ELR (cell line): ENCODE measurements around the gene NUDT5.
"Not testable (repeated sequence)": the region's sequence is repeated elsewhere in the genome, so short reads cannot be mapped to it uniquely, and the experiment has no call there.

ENCODE experiments used
- DNase-seq: peaks from one replicate; pipeline ENCODE4 v3.0.0-alpha.2; 2015; ENCODE audit warnings: low read depth

The NUDT5 gene

DNA sequence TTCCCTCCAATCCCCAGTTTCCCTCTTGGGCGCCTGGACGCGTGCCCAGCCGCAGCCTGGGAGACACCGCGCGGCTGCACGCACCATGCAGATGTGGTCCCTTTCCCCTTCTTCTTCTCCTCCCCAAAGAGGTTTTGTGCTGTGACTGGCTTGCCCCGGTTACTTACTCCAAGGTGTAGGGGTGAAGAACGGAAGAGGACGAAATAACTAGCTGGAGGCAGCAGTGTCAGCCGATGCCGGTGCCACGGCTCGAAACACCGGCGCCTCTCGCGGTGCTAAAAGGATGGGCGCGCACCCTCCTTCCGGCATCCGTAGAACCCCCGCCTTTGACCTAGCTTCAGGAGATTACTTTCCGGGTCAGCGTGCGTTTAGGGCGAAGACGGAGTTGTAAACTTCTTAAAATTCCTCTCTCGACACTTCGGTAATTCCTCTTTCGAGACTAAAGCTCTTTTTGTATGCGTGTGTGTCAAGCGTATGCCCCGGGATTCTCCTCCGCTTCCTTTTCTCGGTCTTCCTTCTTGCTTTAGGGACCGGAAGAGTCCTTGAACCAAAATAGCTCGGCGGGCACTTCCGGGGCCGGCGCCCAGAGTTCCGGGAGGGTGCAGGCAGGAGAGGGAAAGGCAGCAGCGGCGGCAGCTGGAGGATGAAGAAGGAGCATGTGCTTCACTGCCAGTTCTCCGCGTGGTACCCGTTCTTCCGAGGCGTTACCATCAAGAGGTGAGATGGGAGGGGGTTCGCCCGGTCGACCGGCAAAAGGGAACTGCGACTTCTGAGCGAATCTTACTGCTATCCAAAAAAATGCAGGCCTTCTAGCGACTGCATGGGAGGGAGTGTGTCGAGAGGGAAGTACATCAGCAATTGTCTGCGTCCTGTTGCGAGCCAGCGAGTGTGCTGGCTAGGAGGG, at the start of gene NUDT5, which contains the start of gene CDC123:
Gene NUDT5 (minus strand): TSS at position 289 of the 904 bp plus-strand sequence. CDS start 9,600 bp downstream, outside the sequence.
Gene CDC123 (plus strand): TSS at position 586 of the 904 bp plus-strand sequence. CDS start 58 bp downstream, at position 644.
- DNase-seq: peak; percentile 93

DNA sequence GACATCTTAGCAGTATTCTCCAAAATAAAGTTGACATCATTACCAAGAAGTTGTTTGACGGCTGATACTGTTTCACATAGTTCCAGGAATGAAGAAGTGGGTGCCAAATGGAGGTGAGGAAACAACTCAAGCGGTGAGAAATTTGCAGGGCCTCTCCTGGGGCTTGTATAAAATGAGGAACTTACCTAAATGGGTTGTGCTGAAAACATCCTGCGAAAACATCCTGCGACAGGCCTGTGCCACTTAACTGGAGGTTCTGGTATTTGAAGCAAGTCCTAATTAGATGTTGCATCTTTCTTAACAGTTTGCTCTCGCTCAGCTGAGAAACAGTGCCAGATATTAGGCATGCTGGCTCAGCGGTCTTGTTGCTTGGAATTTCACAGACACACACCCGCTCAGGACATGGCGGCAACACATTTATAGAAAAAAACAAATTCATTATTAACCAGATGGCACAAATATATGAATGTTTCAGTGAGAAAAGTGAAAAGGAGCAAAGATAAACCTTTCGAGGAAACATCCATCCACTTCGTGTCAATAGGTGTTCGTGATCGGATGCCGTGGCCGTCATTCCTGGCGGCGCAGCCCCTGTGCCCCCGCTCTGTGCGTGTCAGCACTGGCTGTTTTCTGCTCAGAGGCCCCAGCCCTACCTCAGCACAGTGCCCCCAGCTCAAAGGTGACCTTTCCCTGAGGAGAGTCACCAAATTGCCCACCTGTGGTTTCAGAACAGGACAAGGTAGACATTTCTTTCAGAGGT, 48.4 kb upstream of the NUDT5 start:
- no peak for DNase-seq

- no peak for DNase-seq
These were observed 46.3 kb upstream of the NUDT5 start for GRCh38 chr10:12241810-12242529.

DNA sequence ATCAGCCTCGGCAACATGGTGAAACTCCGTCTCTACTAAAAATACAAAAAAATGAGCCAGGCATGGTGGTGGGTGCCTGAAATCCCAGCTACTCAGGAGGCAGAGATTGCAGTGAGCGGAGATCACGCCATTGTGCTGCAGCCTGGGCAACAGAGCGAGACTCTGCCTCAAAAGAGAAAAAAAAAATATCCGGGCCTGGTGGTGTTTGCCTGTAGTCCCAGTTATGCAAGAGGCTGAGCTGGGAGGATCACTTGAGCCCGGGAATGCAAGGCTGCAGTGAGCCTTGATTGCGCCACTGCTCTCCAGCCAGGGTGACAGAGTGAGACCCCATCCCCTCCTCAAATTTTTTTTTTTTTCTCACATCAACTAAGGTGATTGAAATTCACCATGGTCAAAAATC, 43.1 kb upstream of the NUDT5 start:
- DNase-seq: no peak

GRCh38 chr10:12237265-12238220, 41.9 kb upstream of the NUDT5 start:
- DNase-seq: no peak

GRCh38 chr10:12235796-12236195, 40.1 kb upstream of the NUDT5 start:
- DNase-seq: no peak

DNA sequence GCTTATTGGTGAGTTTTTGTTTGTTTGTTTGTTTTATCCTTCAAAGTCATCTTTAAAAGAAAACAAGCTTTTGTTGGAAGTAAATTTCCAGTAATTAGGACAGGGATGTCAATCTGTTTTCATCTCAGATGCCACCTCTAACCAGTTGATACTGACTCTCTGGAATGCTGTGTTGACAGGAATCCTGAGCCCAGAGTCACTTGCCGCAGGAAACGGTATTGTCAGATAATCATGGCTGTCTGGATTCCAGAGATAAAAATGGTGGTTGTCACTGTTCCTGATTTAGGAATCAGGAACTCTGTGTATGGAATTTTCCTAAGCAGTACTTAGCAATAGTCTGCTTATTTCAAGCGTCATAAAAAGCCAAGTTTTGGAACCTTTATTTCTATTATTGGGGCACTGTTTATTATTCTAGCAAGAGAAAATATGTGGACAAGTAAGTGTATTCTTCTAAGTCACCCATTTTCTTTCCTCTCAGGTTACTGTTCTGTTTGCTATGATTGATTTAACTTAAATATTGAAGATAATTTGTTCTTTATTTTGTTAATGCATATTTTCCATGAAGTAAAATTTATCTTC, 39.5 kb upstream of the NUDT5 start:
- no peak for DNase-seq

DNA sequence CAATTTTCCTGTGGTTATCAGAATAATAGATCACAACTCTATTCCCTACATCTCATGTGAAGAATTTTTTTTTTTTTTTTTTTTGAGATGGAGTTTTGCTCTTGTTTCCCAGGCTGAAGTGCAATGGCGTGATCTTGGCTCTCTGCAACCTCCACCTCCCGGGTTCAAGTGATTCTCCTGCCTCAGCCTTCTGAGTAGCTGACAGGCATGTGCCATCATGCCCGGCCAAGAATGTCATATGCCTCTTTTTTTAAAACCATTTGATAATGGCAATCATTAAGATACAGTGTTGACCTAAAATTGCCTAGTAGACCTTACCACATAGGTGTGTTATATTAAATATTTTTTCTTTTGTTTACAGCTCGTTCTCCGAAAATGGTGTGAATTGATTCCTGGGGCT, 39.0 kb upstream of the NUDT5 start:
- DNase-seq: not testable (repeated sequence)

DNA sequence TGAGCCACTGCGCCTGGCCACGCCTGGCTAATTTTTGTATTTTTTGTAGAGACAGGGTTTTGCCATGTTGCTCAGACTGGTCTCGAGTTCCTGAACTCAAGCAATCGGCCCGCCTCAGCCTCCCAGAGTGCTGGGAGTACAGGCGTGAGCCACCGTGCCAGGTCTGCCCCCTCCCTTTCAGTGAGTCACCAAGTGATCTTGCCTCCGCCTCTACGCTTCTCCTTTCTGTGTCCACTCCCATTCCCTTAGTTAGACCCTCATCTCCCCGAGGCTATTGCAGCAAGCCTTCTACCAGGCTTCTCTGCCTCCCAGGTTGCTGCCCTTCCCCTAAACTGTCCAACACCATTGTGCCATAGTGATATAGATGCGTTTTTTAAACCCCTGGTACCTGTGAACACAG, 33.2 kb upstream of the NUDT5 start:
- no peak for DNase-seq

- not testable (repeated sequence) for DNase-seq
These were observed 30.7 kb upstream of the NUDT5 start for GRCh38 chr10:12226438-12226837.

- no peak for DNase-seq
These were observed 29.8 kb upstream of the NUDT5 start for GRCh38 chr10:12225444-12225843.

DNA sequence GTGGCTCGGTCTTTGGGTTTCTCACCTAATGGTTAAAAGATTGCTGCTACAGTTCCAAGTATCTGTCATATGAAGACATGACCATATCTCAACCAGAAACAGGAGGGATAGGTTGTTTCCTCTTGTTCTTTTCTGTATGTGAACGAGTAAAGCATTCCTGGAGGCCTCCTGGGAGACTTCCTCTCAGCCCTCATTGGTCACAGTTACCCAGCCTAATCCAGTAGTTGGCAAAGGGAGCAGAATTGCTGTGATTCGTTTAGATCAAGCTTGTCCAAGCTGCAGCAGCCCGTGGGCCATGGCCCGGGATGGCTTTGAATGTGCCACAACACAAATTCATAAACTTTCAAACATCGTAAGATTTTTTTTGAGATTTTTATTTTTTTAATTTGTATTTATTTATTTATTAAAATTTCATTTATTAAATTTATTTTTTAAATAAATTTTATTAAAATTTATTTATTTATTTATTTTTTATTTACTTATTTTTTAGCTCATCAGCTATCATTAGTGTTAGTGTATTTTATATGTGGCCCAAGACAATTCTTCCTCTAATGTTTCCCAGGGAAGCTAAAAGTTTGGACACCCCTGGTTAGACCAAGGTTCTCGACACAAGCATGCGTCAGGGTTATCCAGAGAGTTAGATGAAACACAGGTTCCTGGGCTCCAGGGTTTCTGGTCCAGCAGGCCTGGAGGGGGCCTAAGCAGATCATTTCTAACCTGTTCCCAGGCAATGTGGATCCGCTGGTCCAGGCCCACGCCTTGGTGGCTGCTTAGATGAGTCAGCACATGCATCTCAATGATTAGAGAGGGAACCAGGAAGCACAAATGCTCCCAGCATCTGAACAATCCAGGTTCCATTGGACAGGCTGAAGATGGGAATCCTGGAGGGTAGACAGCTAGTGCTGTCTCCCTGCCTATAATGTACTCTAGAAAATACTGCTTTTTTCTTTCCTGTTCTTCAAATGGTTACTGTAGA, 25.9 kb upstream of the NUDT5 start:
- peak; percentile 45 for DNase-seq

GRCh38 chr10:12218991-12219390, 23.3 kb upstream of the NUDT5 start:
- DNase-seq: no peak

DNA sequence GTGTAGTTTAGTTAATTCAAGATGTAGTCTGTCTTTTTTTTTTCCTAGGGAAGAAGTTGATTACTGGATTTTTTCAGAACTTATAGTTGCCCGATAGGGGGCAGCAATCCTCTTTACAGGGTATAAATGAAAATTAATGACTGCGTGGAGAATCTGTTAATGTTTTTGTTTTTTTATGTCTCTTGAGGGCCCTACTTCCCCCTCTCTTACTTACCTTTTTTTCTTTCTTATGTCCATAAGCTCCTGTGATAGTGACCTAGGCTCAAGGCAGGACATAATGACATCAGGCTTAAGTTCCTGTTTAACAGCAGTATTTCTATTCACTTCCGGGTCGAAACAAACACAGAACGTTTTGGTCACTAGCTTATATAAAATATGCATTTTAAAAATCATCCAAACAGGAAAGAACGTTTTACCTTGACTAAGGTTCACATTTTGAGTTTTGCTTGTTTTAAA, 19.1 kb upstream of the NUDT5 start:
- peak; percentile 71 for DNase-seq

- no peak for DNase-seq
These were observed 18.4 kb upstream of the NUDT5 start for GRCh38 chr10:12214093-12214492.

DNA sequence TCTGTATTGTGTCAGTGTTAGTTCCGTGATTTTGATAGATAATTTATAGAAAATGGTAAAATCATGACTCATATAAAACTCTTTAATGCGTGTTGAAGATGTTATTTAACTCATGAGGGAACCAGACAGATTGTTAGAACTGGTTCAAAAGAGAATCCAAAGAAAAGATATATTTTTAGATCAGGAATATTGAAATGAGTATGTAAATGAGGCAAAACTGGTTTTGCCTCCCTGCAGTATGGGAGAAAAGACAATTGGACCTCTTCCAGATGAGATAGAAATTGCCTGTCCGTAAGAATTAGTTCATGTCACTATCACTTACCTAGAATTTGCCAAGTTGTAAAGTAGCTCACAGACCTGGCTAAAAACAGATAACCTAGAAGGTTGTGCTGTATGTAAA, 17.9 kb upstream of the NUDT5 start:
- DNase-seq: no peak

- no peak for DNase-seq
These were observed 16.8 kb upstream of the NUDT5 start for GRCh38 chr10:12212454-12212853.

GRCh38 chr10:12208460-12208859, 12.8 kb upstream of the NUDT5 start:
- no peak for DNase-seq

- no peak for DNase-seq
These were observed 11.4 kb upstream of the NUDT5 start for GRCh38 chr10:12207114-12207513.
